Neural cell (in vitro differentiated cells): ENCODE data around the gene ASIC3.

Experiments used
- CTCF ChIP-seq: fragments of 450-650 bp; IDR thresholded peaks from 2 replicates; pipeline ENCODE4 v1.5.1; 2014; ENCODE audit warnings: antibody characterized with exemption, mild to moderate bottlenecking, moderate library complexity; ENCODE audit not compliant: poor library complexity, severe bottlenecking
- EP300 ChIP-seq: fragments of 450-650 bp; conservative IDR thresholded peaks from 2 replicates; pipeline ENCODE4 v1.6.1; 2014; ENCODE audit warnings: antibody characterized with exemption, mild to moderate bottlenecking, moderate library complexity; ENCODE audit not compliant: poor library complexity, severe bottlenecking
- EZH2 ChIP-seq: fragments of 200-600, 300-800 bp; shearing (Covaris generic), sonication (generic); IDR thresholded peaks from 2 replicates; pipeline ENCODE4 v1.6.1; 2014; ENCODE audit warnings: antibody characterized with exemption, low read length, borderline replicate concordance, mild to moderate bottlenecking; ENCODE audit not compliant: insufficient read depth, poor library complexity, severe bottlenecking
- MXI1 ChIP-seq: fragments of 450-650 bp; conservative IDR thresholded peaks from 2 replicates; pipeline ENCODE4 v1.6.1; 2014; ENCODE audit warnings: antibody characterized with exemption, mild to moderate bottlenecking; ENCODE audit not compliant: poor library complexity, severe bottlenecking
- REST ChIP-seq: IDR thresholded peaks from 2 replicates; pipeline ENCODE4 v1.6.1; 2012; ENCODE audit warnings: borderline replicate concordance
- TAF1 ChIP-seq: IDR thresholded peaks from 2 replicates; pipeline ENCODE4 v1.6.1; 2012; ENCODE audit warnings: low read depth

GRCh38 chr7:151063212-151063561 is 14.9 kb downstream of the ASIC3 start:
- TF ChIP-seq EZH2 (no peak), EP300 (no peak), CTCF (no peak), TAF1 (no peak), REST (no peak), MXI1 (no peak)
